SK-N-SH (cell line): ENCODE measurements around the gene PHF21A. TPM values are rescaled to one million over a fixed set of nuclear protein-coding genes. Genes with fewer than 3 reads are reported as not detected.
A peak's percentile ranks its signal among the peaks of the same experiment; 100 is the strongest.

Experiments used
- CTCF ChIA-PET: fragments of 300-600, 350-600 bp; formaldehyde crosslinking; extraction: SDS; loops from one replicate; lab custom pipeline; 2021; lab: Yijun Ruan, JAX
- POLR2A ChIA-PET: fragments of 350-600 bp; sonication (Branson Sonifier 250); formaldehyde crosslinking; extraction: SDS; loops from one replicate; lab custom pipeline; 2020; ENCODE audit warnings: antibody characterized with exemption, inconsistent platforms; lab: Yijun Ruan, JAX
- DNase-seq: peaks from one replicate; pipeline ENCODE4 v3.0.0; 2012
- H2AFZ ChIP-seq: fragments of 200-600 bp; sonication (generic); 2 replicates; pipeline ENCODE4 v1.8.1; 2016; ENCODE audit warnings: antibody characterized with exemption, mild to moderate bottlenecking, low read depth
- H3F3A ChIP-seq: fragments of 200-600 bp; sonication (generic); replicated peaks from 2 replicates; pipeline ENCODE3; 2016; ENCODE audit warnings: antibody characterized with exemption, mild to moderate bottlenecking; ENCODE audit not compliant: insufficient read depth
- H3K27ac ChIP-seq, 2 experiments: fragments of 200-500 bp in 1 of 2; fragments of 200-600 bp in 1 of 2; sonication (Bioruptor generic) in 1 of 2; sonication (generic), shearing (Covaris generic) in 1 of 2; 2 replicates each; pipeline versions ENCODE4 v1.5.1 to v1.6.1; 2014 to 2016; ENCODE audit warnings: low read depth in 2 of 2, inconsistent platforms in 1 of 2, low read length in 1 of 2, mild to moderate bottlenecking in 1 of 2, mixed read lengths in 1 of 2
- H3K27me3 ChIP-seq: fragments of 200-600 bp; sonication (generic), shearing (Covaris generic); 2 replicates; pipeline ENCODE4 v1.6.1; 2016; ENCODE audit warnings: mixed run types; ENCODE audit not compliant: insufficient read depth
- H3K36me3 ChIP-seq, 2 experiments: fragments of 200-500 bp in 1 of 2; fragments of 200-600 bp in 1 of 2; sonication (Bioruptor generic) in 1 of 2; sonication (generic) in 1 of 2; replicated peaks in 1 of 2; 2 replicates each; pipeline versions ENCODE3 to v1.5.1; 2014 to 2016; ENCODE audit warnings: low read length in 1 of 2, mild to moderate bottlenecking in 1 of 2; ENCODE audit not compliant: insufficient read depth in 2 of 2, control insufficient read depth in 1 of 2
- H3K4me1 ChIP-seq, 2 experiments: fragments of 200-500 bp in 1 of 2; fragments of 200-600 bp in 1 of 2; sonication (Bioruptor generic) in 1 of 2; sonication (generic), shearing (Covaris generic) in 1 of 2; 2 replicates each; pipeline versions ENCODE4 v1.5.1 to v1.6.1; 2014 to 2016; ENCODE audit warnings: low read depth in 1 of 2, low read length in 1 of 2, mixed run types in 1 of 2; ENCODE audit not compliant: insufficient read depth in 2 of 2, control insufficient read depth in 1 of 2
- H3K4me2 ChIP-seq: fragments of 200-600 bp; sonication (generic), shearing (Covaris generic); 2 replicates; pipeline ENCODE4 v1.6.1; 2017; ENCODE audit warnings: mixed run types
- H3K4me3 ChIP-seq, 2 experiments: fragments of 200-500 bp in 1 of 2; fragments of 200-600 bp in 1 of 2; sonication (Bioruptor generic) in 1 of 2; sonication (generic), shearing (Covaris generic) in 1 of 2; 2 replicates each; pipeline versions ENCODE4 v1.5.1 to v1.8.1; 2014 to 2016; ENCODE audit warnings: low read depth in 2 of 2, inconsistent platforms in 1 of 2, low read length in 1 of 2, mild to moderate bottlenecking in 1 of 2, mixed read lengths in 1 of 2, moderate library complexity in 1 of 2
- H3K79me2 ChIP-seq: fragments of 200-600 bp; sonication (generic); 2 replicates; pipeline ENCODE4 v1.8.1; 2017; ENCODE audit warnings: mild to moderate bottlenecking; ENCODE audit not compliant: insufficient read depth
- H3K9ac ChIP-seq: fragments of 200-600 bp; sonication (generic); 2 replicates; pipeline ENCODE4 v1.6.1; 2017; ENCODE audit warnings: mixed run types
- H3K9me2 ChIP-seq: fragments of 200-600 bp; sonication (generic); 2 replicates; pipeline ENCODE4 v1.6.1; 2017; ENCODE audit warnings: mixed run types
- H3K9me3 ChIP-seq: fragments of 200-600 bp; sonication (generic); 2 replicates; pipeline ENCODE4 v1.6.1; 2017; ENCODE audit warnings: mixed run types, mild to moderate bottlenecking, moderate library complexity
- H4K20me1 ChIP-seq: fragments of 200-600 bp; sonication (generic); 2 replicates; pipeline ENCODE4 v1.6.1; 2017; ENCODE audit warnings: mild to moderate bottlenecking, mixed run types; ENCODE audit not compliant: insufficient read depth
- CTCF ChIP-seq: fragments of 200-600 bp; sonication (generic); IDR thresholded peaks from 2 replicates; pipeline ENCODE4 v1.6.1; 2017; ENCODE audit warnings: antibody characterized with exemption, mild to moderate bottlenecking, moderate library complexity
- ELF1 ChIP-seq: IDR thresholded peaks from 2 replicates; pipeline ENCODE4 v1.4.0; 2012
- FOXJ3 ChIP-seq: sonication (generic); formaldehyde crosslinking; IDR thresholded peaks from 2 replicates; pipeline ENCODE4 v1.5.1; 2020; ENCODE audit warnings: mild to moderate bottlenecking, missing genetic modification reagents
- FOXM1 ChIP-seq: IDR thresholded peaks from 2 replicates; pipeline ENCODE4 v1.4.0; 2012; ENCODE audit warnings: low read depth, mild to moderate bottlenecking
- GABPA ChIP-seq: IDR thresholded peaks from 2 replicates; pipeline ENCODE4 v1.4.0; 2012; ENCODE audit warnings: low read depth, mild to moderate bottlenecking
- GATA2 ChIP-seq: sonication (generic); formaldehyde crosslinking; IDR thresholded peaks from 2 replicates; pipeline ENCODE4 v1.5.0; 2020; ENCODE audit warnings: mild to moderate bottlenecking, missing genetic modification reagents
- IRF3 ChIP-seq: fragments of 150-350 bp; IDR thresholded peaks from 2 replicates; pipeline ENCODE4 v1.6.1; 2016; ENCODE audit warnings: mild to moderate bottlenecking, low read depth, low read length
- JUND ChIP-seq: IDR thresholded peaks from 2 replicates; pipeline ENCODE4 v1.4.0; 2012
- MAX ChIP-seq: IDR thresholded peaks from 2 replicates; pipeline ENCODE4 v1.4.0; 2012; ENCODE audit warnings: low read depth
- MXI1 ChIP-seq: IDR thresholded peaks from 2 replicates; pipeline ENCODE4 v1.6.1; 2012; ENCODE audit warnings: mild to moderate bottlenecking, low read depth, low read length, improper control_type of control experiment
- NFIC ChIP-seq: IDR thresholded peaks from 2 replicates; pipeline ENCODE4 v1.4.0; 2012; ENCODE audit warnings: borderline replicate concordance
- POLR2AphosphoS5 ChIP-seq: IDR thresholded peaks from 2 replicates; pipeline ENCODE4 v1.6.1; 2012; ENCODE audit warnings: low read depth, low read length
- RAD21 ChIP-seq: IDR thresholded peaks from 2 replicates; pipeline ENCODE4 v1.6.1; 2012; ENCODE audit warnings: mild to moderate bottlenecking, low read length
- RCOR1 ChIP-seq: fragments of 150-350 bp; IDR thresholded peaks from 2 replicates; pipeline ENCODE4 v1.6.1; 2017; ENCODE audit warnings: antibody characterized with exemption, low read length
- RFX5 ChIP-seq: IDR thresholded peaks from 2 replicates; pipeline ENCODE4 v1.6.1; 2012; ENCODE audit warnings: mild to moderate bottlenecking, improper control_type of control experiment, low read length
- RXRA ChIP-seq: IDR thresholded peaks from 2 replicates; pipeline ENCODE4 v1.4.0; 2012; ENCODE audit warnings: low read depth, mild to moderate bottlenecking, borderline replicate concordance
- SIN3A ChIP-seq: IDR thresholded peaks from 2 replicates; pipeline ENCODE4 v1.6.1; 2012; ENCODE audit warnings: low read depth, mild to moderate bottlenecking, low read length, moderate library complexity, borderline replicate concordance
- SMC3 ChIP-seq: IDR thresholded peaks from 2 replicates; pipeline ENCODE4 v1.6.1; 2012; ENCODE audit warnings: low read depth, low read length, improper control_type of control experiment
- TAF1 ChIP-seq: IDR thresholded peaks from 2 replicates; pipeline ENCODE4 v1.6.1; 2012; ENCODE audit warnings: low read depth, mild to moderate bottlenecking, low read length, moderate library complexity, borderline replicate concordance
- TCF12 ChIP-seq: IDR thresholded peaks from 2 replicates; pipeline ENCODE4 v1.4.0; 2012
- TEAD4 ChIP-seq: IDR thresholded peaks from 2 replicates; pipeline ENCODE4 v1.4.0; 2012; ENCODE audit warnings: mild to moderate bottlenecking, borderline replicate concordance; ENCODE audit not compliant: insufficient read depth
- USF1 ChIP-seq: IDR thresholded peaks from 2 replicates; pipeline ENCODE4 v1.4.0; 2012; ENCODE audit warnings: low read depth, borderline replicate concordance
- USF2 ChIP-seq: fragments of 150-350 bp; IDR thresholded peaks from 2 replicates; pipeline ENCODE4 v1.6.1; 2017; ENCODE audit warnings: antibody characterized with exemption, low read length, low read depth, borderline replicate concordance
- ZBTB33 ChIP-seq: IDR thresholded peaks from 2 replicates; pipeline ENCODE4 v1.4.0; 2012; ENCODE audit warnings: low read depth, borderline replicate concordance
- WGBS: methylation state at CpG from one replicate; pipeline ENCODE4 v1.1.6; 2017; ENCODE audit warnings: low lambda C conversion rate; 5-methylcytosine and 5-hydroxymethylcytosine counted together
- polyA plus RNA-seq, 3 experiments: library from polyadenylated mRNA; depleted of rRNA; stranded (reverse); fragments of >200 nt; gene quantifications; 2 replicates each; pipeline ENCODE4 v1.2.3, GENCODE V29; 2012

Gene PHF21A
- polyA plus RNA-seq, 1 of the 3 experiments (the other 2 are of a cell fraction) = 18.8 TPM

GRCh38 chr11:46134061-46134460 lies 12.8 kb upstream of the PHF21A start:
- no peaks in the 10 kb centered on the region for H3K36me3 ChIP-seq
- POLR2A ChIA-PET = no interaction called here
- H3K9ac ChIP-seq = no peak overlapping the region
- no peak overlapping the region for H3K4me3 ChIP-seq
- H3K9me2 ChIP-seq = no peaks in the 10 kb centered on the region
- H4K20me1 ChIP-seq = no peaks in the 10 kb centered on the region
- H3K4me2 ChIP-seq = no peak overlapping the region
- H3K4me1 ChIP-seq = no peaks in the 10 kb centered on the region
- H3K27me3 ChIP-seq = no peaks in the 10 kb centered on the region
- H2AFZ ChIP-seq = 0 out of 2 replicates have a peak overlapping the region, but pooled peaks have one; percentile 11
- CTCF ChIA-PET = interaction anchor here (0.8 to 2.1 kb wide), 5 partner anchors 10 to 175 kb away, joined by 3 to 8 read pairs (median 4); no protein-coding TSS in a partner anchor
- H3K79me2 ChIP-seq = no peaks in the 10 kb centered on the region
- no peak overlapping the region for H3K27ac ChIP-seq
- no peak for DNase-seq
- WGBS = 68% methylated on average over 4 of the region's 4 CpGs
- no peaks in the 10 kb centered on the region for H3K9me3 ChIP-seq
- H3F3A ChIP-seq = no peaks in the 10 kb centered on the region
- TF ChIP-seq NFIC (no peak), TAF1 (no peak), SIN3A (no peak), RAD21 (no peak), USF1 (no peak), FOXM1 (no peak), SMC3 (no peak), TCF12 (no peak), RXRA (no peak), MAX (no peak), POLR2AphosphoS5 (no peak), GABPA (no peak), GATA2 (CRISPR knock-in tag) (no peak), TEAD4 (no peak), MXI1 (no peak), JUND (no peak), USF2 (no peak), RFX5 (no peak), RCOR1 (no peak)
- TF ChIP-seq, all 33 proteins: peak for 0

- POLR2A ChIA-PET = no interaction called here
- TF ChIP-seq FOXJ3 (CRISPR knock-in tag) (no peak), IRF3 (no peak), ELF1 (no peak), GABPA (no peak), GATA2 (CRISPR knock-in tag) (no peak), ZBTB33 (no peak), POLR2AphosphoS5 (no peak), CTCF (no peak), RCOR1 (no peak), SIN3A (no peak)
These were observed 11.9 kb upstream of the PHF21A start for GRCh38 chr11:46133119-46133518.

More at GRCh38 chr11:46133119-46133518, 11.9 kb upstream of the PHF21A start:
- Histone ChIP-seq H3K4me1 (no peaks in the 10 kb centered on the region), H3F3A (no peaks in the 10 kb centered on the region), H3K9me3 (no peaks in the 10 kb centered on the region), H3K79me2 (no peaks in the 10 kb centered on the region), H3K4me2 (no peak overlapping the region), H2AFZ (no peak overlapping the region), H3K9me2 (no peaks in the 10 kb centered on the region), H3K9ac (no peak overlapping the region), H3K27me3 (no peaks in the 10 kb centered on the region), H3K36me3 (no peaks in the 10 kb centered on the region), H3K4me3 (no peak overlapping the region), H3K27ac (no peak overlapping the region), H4K20me1 (no peaks in the 10 kb centered on the region)
- CTCF ChIA-PET = interaction anchor here (1.2 kb wide), 1 partner anchor 9 kb away, joined by 3 read pairs; no protein-coding TSS in a partner anchor
- 59% methylated on average over 3 of the region's 3 CpGs for WGBS
- DNase-seq = no peak
